Adrenal gland (tissue), 12 donors: Measurements from ENCODE around the gene VGLL1. TPM values are rescaled to one million over a fixed set of nuclear protein-coding genes. Genes with fewer than 3 reads are reported as not detected.

ENCODE experiments used
- DNase-seq, 7 donors: peaks; one replicate each; pipeline ENCODE4 v3.0.0-alpha.2; 2019 to 2020
- H3K27ac ChIP-seq, 5 donors: fragments of 200-600 bp; sonication (generic) in 4 of 5; 1 replicate in 3 of 5; 2 replicates in 2 of 5; pipeline versions ENCODE4 v1.5.1 to v1.8.0; 2016 to 2020; ENCODE audit warnings: mild to moderate bottlenecking in 1 of 5
- H3K27me3 ChIP-seq: fragments of 200-600 bp; 2 replicates; pipeline ENCODE4 v1.8.0; 2021
- H3K36me3 ChIP-seq, 2 donors: fragments of 200-600 bp; replicated peaks in 1 of 2; 1 replicate in 1 of 2; 2 replicates in 1 of 2; pipeline versions ENCODE4 v1.5.1 to v1.8.0; 2018 to 2022
- H3K4me1 ChIP-seq, 2 donors: fragments of 200-600 bp; replicated peaks in 1 of 2; 1 replicate in 1 of 2; 2 replicates in 1 of 2; pipeline versions ENCODE4 v1.5.1 to v1.8.0; 2018 to 2021
- H3K4me3 ChIP-seq, 4 donors: fragments of 200-600 bp; sonication (generic) in 3 of 4; one replicate each; pipeline ENCODE4 v1.5.1; 2016 to 2018
- H3K9me3 ChIP-seq, 3 donors: fragments of 200-600 bp; sonication (generic) in 1 of 3; replicated peaks in 1 of 3; 1 replicate in 2 of 3; 2 replicates in 1 of 3; pipeline versions ENCODE4 v1.5.1 to v1.8.0; 2016 to 2021
- CTCF ChIP-seq, 6 experiments: fragments of 450-650 bp in 4 of 6; fragments of 200-600 bp in 2 of 6; sonication (generic) in 1 of 6; IDR thresholded peaks; 1 replicate in 5 of 6; 2 replicates in 1 of 6; pipeline versions ENCODE4 v1.5.1 to v1.8.0; 2016 to 2021; ENCODE audit warnings: antibody characterized with exemption in 6 of 6, mild to moderate bottlenecking in 2 of 6, moderate library complexity in 1 of 6
- POLR2A ChIP-seq, 2 donors: fragments of 450-650 bp; IDR thresholded peaks; one replicate each; pipeline ENCODE4 v1.6.1; 2017; ENCODE audit warnings: antibody characterized with exemption in 2 of 2, mild to moderate bottlenecking in 2 of 2, moderate library complexity in 1 of 2
- whole genome bisulfite sequencing, 4 donors: extraction: QIAGEN DNeasy Blood & Tissue Kit in 2 of 4; methylation state at CpG; one replicate each; pipeline versions ENCODE4 v1.1.5 to v1.1.7; 2013 to 2017; 5-methylcytosine and 5-hydroxymethylcytosine counted together
- intact Hi-C, 2 donors: fragments of 100-400 bp; cut with DNase I; formaldehyde crosslinking; loops; one replicate each; pipeline versions ENCODE4 v1.14.1 to v1.15.0; 2022 to 2023
- microRNA counts, 2 donors: library from miRNA; unstranded; fragments of <30 nt; microRNA quantifications; one replicate each; lab custom pipeline; 2016
- microRNA-seq, 3 donors: library from miRNA; unstranded; fragments of <30 nt; microRNA quantifications; one replicate each; pipeline ENCODE4, GENCODE V29; 2017 to 2020
- polyA plus RNA-seq, 3 donors: library from polyadenylated mRNA; stranded (reverse); fragments of 200-250 nt in 2 of 3; fragments of 350-450 nt in 1 of 3; fragmentation: Illumina TruSeq in 1 of 3; extraction: RNeasy Lipid Tissue Mini Kit (QIAGEN cat#74804) in 1 of 3; gene quantifications; one replicate each; pipeline ENCODE4 v1.2.3, GENCODE V29; 2013 to 2014
- small RNA-seq, 2 donors: library from RNA; depleted of rRNA; stranded (forward); fragments of <200 nt; gene quantifications; one replicate each; pipeline ENCODE3, GENCODE V24; 2016
- total RNA-seq, 9 donors: library from RNA; depleted of rRNA in 4 of 9; stranded (reverse); fragments of >200 nt in 4 of 9; fragments of 120-200 nt in 1 of 9; fragmentation: NEBNext Ultra II Directional in 1 of 9; extraction: Animal tissue kit (Norgen Biotek cat#: 25700) in 1 of 9; gene quantifications; one replicate each; pipeline versions ENCODE4 v1.1.0 to v1.2.4, GENCODE V29; 2013 to 2023
- donor health status: healthy with polysubstance abuse.
- donor health status: Bipolar disorder and iron deficiency.
- donor health status: DM: yes; HTN: yes; CAD: no.
- donor health status: DM: no; HTN: no; CAD: no.
- donor health status: DM: no; HTN: no; CAD: no.
- donor health status: DM: yes; HTN: yes; CAD: no.

The VGLL1 gene
- total and polyA plus RNA-seq, 12 donors, result not detected

DNA sequence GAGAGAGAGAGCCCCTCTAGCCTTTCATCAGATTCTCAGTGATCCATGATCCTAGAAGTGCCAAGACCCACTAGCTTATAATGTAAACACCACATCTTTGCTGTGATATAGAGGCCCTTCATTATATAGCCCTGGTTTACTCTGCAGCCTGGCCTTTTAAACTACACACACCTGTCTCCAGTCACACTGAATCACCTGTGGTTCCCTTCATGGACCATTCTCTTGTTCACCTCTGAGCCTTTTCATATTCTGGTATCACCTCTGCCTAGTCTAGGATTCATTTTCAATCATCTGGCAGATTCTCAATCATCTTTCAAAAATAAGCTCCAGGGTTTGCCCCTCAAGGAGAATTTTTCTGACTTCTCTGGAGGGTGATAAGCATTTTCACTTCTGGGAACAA lies 65.9 kb downstream of the VGLL1 start:
- Histone ChIP-seq H3K4me3 (no peak overlapping the region), H3K27ac (no peak overlapping the region), H3K9me3 (no peaks in the 10 kb centered on the region), H3K27me3 (peaks cover 10% of the 10 kb centered on the region), H3K36me3 (no peaks in the 10 kb centered on the region), H3K4me1 (no peaks in the 10 kb centered on the region)
- TF ChIP-seq CTCF (IDR thresholded peaks at IDR 0.05) (no peak), POLR2A (IDR thresholded peaks at IDR 0.05) (no peak)
- intact Hi-C loops, result no loop called here
- DNase-seq, result no peak

DNA sequence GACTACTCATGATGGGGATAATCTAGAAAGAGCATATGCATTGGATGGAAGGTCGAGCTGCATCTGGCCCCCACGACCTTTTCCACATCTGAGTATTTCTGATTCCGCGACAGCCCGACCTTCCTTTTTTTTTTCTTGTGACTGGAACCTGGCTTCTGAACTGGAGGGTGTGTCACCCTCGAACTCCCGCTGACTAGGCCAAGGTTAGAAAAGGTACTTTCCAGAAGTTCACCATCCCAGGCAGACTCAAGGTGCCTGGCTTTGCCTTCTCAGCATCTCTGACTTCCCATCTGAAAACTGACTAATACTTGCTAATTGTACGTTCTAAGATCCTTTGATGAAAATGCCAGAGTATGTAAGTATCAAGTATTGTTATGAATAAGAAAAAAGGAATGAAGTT lies 66.6 kb downstream of the VGLL1 start:
- Histone ChIP-seq H3K4me3 (no peak overlapping the region), H3K27ac (no peak overlapping the region), H3K36me3 (no peaks in the 10 kb centered on the region), H3K27me3 (peaks cover 10% of the 10 kb centered on the region), H3K4me1 (no peaks in the 10 kb centered on the region), H3K9me3 (no peaks in the 10 kb centered on the region)
- no peak for DNase-seq
- no peak for TF ChIP-seq CTCF (IDR thresholded peaks at IDR 0.05)
- TF ChIP-seq POLR2A (IDR thresholded peaks at IDR 0.05), result no peak
- intact Hi-C loops, result no loop called here
- 38 to 58% (median 53%) methylated on average over 7 to 8 of the region's 8 CpGs for WGBS, 4 donors

GRCh38 chrX:136600059-136600458 lies 68.0 kb downstream of the VGLL1 start:
- intact Hi-C loops, result loop anchor here in 1 of 2 donors (10.0 kb wide), 1 partner anchor 325 kb away; no protein-coding TSS in a partner anchor
- H3K9me3 ChIP-seq, result no peaks in the 10 kb centered on the region

More at GRCh38 chrX:136600059-136600458, 68.0 kb downstream of the VGLL1 start:
- no peak for TF ChIP-seq CTCF (IDR thresholded peaks at IDR 0.05)
- no peak for TF ChIP-seq POLR2A (IDR thresholded peaks at IDR 0.05)
- 47 to 80% (median 68%) methylated on average over 1 of the region's 1 CpG for WGBS, 4 donors
- DNase-seq, result no peak
- H3K27ac ChIP-seq, result no peak overlapping the region
- no peak overlapping the region for H3K4me3 ChIP-seq
- H3K27me3 ChIP-seq, result peaks cover 6% of the 10 kb centered on the region
- no peaks in the 10 kb centered on the region for H3K36me3 ChIP-seq
- no peaks in the 10 kb centered on the region for H3K4me1 ChIP-seq

MicroRNA genes within 50 kb of the gene (microRNA counts, 767-probe panel; counts per million panel counts)
- microRNA hsa-miR-934 (lab: Ali Mortazavi, UCI), result 0 counts per million in 2 donors

Small RNA genes within 50 kb of the gene (microRNA-seq; reads per million reads assigned to microRNA genes)
- 0 reads per million in 3 donors for gene MIR934

Small RNA genes within 50 kb of the gene (small RNA-seq; reads per million reads assigned to genes)
- gene MIR934 (0 reads per million in 2 donors), gene RF00019 (0 reads per million in 2 donors), gene RNU6-320P (0 reads per million in 2 donors)

Other genes starting within 250 kb of the VGLL1 start
- under 1 TPM in 5 of 9 donors, not detected in 4; under 0.01 to 0.11 (median under 0.01) TPM for gene ADGRG4, start 231.3 kb upstream of the VGLL1 start, total RNA-seq
- gene ADGRG4, start 231.3 kb upstream of the VGLL1 start, polyA plus RNA-seq, result under 1 TPM; under 0.01 to 0.07 (median 0.02) TPM
- not detected for gene BRS3, start 44.3 kb upstream of the VGLL1 start, total RNA-seq
- gene BRS3, start 44.3 kb upstream of the VGLL1 start, polyA plus RNA-seq, result not detected
- 10 to 100 TPM; 29.4 to 83.6 (median 58.7) TPM for gene HTATSF1, start 34.6 kb upstream of the VGLL1 start, total RNA-seq
- gene HTATSF1, start 34.6 kb upstream of the VGLL1 start, polyA plus RNA-seq, result 100 to 1,000 TPM in 1 of 3 donors, 10 to 100 TPM in 2; 21.0 to 129 (median 45.5) TPM
- gene CD40LG, start 115.9 kb downstream of the VGLL1 start, total RNA-seq, result under 1 TPM in 4 of 9 donors, not detected in 5; 0.23 to 0.78 (median 0.33) TPM
- gene CD40LG, start 115.9 kb downstream of the VGLL1 start, polyA plus RNA-seq, result under 1 TPM in 2 of 3 donors, not detected in 1; 0.07 TPM
- 10 to 100 TPM; 23.6 to 37.9 (median 26.0) TPM for gene ARHGEF6, start 248.7 kb downstream of the VGLL1 start, total RNA-seq
- gene ARHGEF6, start 248.7 kb downstream of the VGLL1 start, polyA plus RNA-seq, result 10 to 100 TPM in 2 of 3 donors, 1 to 10 TPM in 1; 9.1 to 26.1 (median 12.3) TPM